Measurements from ENCODE around the gene GALT. TPM values are rescaled to one million over a fixed set of nuclear protein-coding genes. Genes with fewer than 3 reads are reported as not detected.

Gene GALT
- polyA plus RNA-seq, 1 donor = 83.9 TPM

GRCh38 chr9:34662526-34663302, 16.2 kb downstream of the GALT start, which contains the start of gene CCL27:
CCL27 (minus strand) TSS chr9:34662657; CDS start chr9:34662633, 24 bp downstream.
- Histone ChIP-seq H3K4me1 (ENCODE audit: control insufficient read depth, insufficient read depth, low read length) (peaks cover 9% of the 10 kb centered on the region), H3K36me3 (ENCODE audit: control insufficient read depth, insufficient read depth, low read length) (peaks cover 28% of the 10 kb centered on the region), H3K27me3 (ENCODE audit: control insufficient read depth, insufficient read depth, low read length) (no peaks in the 10 kb centered on the region), H3K4me3 (ENCODE audit: low read length) (no peak within 1 kb of the TSS), H3K9me3 (ENCODE audit: control insufficient read depth, low read depth, low read length) (no peaks in the 10 kb centered on the region), H3K27ac (ENCODE audit: low read length) (no peak within 1 kb of the TSS)
- WGBS (ENCODE audit: insufficient coverage, low lambda C conversion rate) = no CpG with 5 or more reads among the region's 4 CpGs
- no peak for DNase-seq

DNA sequence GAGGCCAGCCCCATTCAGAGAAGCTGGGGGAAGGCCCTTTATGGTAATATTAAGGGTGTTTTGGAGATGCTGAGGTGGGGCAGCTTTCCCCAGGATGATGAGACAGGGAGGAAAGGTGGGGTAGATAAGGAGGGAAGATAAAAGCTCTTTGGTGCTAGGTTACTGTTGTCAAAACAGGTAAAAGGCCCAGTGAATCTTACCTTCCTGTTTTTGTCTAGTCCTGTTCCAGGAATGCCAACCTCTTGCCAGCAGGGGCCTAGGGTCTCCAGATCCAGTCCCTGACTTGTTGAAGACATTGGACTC, 16.8 kb downstream of the GALT start:
- Histone ChIP-seq H3K36me3 (ENCODE audit: control insufficient read depth, insufficient read depth, low read length) (peaks cover 31% of the 10 kb centered on the region), H3K4me3 (ENCODE audit: low read length) (no peak overlapping the region), H3K27ac (ENCODE audit: low read length) (no peak overlapping the region), H3K4me1 (ENCODE audit: control insufficient read depth, insufficient read depth, low read length) (peaks cover 9% of the 10 kb centered on the region), H3K9me3 (ENCODE audit: control insufficient read depth, low read depth, low read length) (no peaks in the 10 kb centered on the region), H3K27me3 (ENCODE audit: control insufficient read depth, insufficient read depth, low read length) (no peaks in the 10 kb centered on the region)
- DNase-seq = no peak

DNA sequence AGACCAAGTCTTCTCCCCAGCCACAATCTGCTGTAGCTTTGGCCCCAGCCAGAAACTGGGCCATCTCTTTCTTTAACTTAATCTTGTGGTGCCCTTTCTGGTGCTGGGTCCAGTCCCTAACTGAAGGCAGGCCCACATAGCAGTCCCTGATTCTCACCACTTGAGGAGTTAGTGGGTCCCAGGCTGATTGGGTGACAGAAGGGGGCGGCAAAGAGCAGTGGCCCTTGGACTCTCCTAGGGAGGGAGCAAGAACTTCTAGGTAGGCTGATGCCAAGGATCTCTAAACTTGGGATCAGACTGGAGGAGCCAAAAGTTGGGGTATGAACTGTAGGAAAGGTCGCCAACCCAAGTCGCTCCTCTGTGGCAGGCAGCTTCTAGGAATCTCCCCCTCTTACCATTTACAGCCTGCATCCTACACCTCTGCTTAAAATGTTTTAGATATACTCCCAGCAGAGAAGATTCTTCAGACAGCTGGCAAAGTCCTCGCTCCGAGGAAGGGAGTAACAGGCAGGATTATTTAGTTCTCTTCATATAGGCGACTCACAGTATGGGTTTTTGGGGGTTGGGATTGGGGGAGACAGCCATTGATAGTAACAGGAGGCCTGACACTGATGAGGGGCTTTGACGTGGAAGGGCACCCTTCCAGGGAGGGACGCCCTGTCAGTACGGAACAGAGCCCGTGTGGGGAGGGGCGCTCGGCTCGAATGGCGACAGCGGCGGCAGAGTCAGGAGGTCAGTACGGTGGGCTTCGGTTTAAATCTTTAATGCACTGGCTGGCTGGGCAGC, 18.0 kb downstream of the GALT start:
- no peaks in the 10 kb centered on the region for H3K27me3 ChIP-seq (ENCODE audit: control insufficient read depth, insufficient read depth, low read length)
- peaks cover 31% of the 10 kb centered on the region for H3K36me3 ChIP-seq (ENCODE audit: control insufficient read depth, insufficient read depth, low read length)
- DNase-seq = peak; percentile 75 to 86
- H3K4me3 ChIP-seq (ENCODE audit: low read length) = peak overlapping the region; percentile 92
- peak overlapping the region; percentile 83 for H3K27ac ChIP-seq (ENCODE audit: low read length)
- WGBS (ENCODE audit: insufficient coverage, low lambda C conversion rate) = no CpG with 5 or more reads among the region's 18 CpGs
- no peaks in the 10 kb centered on the region for H3K9me3 ChIP-seq (ENCODE audit: control insufficient read depth, low read depth, low read length)
- peaks cover 9% of the 10 kb centered on the region for H3K4me1 ChIP-seq (ENCODE audit: control insufficient read depth, insufficient read depth, low read length)

DNA sequence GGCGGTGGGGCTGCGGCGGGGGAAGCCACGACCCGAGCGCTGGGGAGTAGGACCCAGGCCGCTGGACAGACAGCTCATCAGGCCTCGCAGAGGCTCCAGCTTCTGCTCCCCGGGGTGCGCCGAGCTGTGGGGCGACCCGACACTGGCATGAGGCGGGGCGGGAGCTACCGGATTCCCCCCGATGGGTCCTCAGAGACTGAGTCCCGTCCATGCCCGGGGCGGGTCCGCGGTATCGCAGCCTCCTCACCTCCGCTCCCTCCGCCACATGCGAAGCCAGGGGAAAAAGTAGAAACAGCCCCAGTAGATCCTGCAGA, 18.5 kb downstream of the GALT start:
- WGBS (ENCODE audit: insufficient coverage, low lambda C conversion rate) = no CpG with 5 or more reads among the region's 26 CpGs
- peak overlapping the region; percentile 83 for H3K27ac ChIP-seq (ENCODE audit: low read length)
- H3K4me1 ChIP-seq (ENCODE audit: control insufficient read depth, insufficient read depth, low read length) = peaks cover 9% of the 10 kb centered on the region
- H3K9me3 ChIP-seq (ENCODE audit: control insufficient read depth, low read depth, low read length) = no peaks in the 10 kb centered on the region
- H3K27me3 ChIP-seq (ENCODE audit: control insufficient read depth, insufficient read depth, low read length) = no peaks in the 10 kb centered on the region
- no peak for DNase-seq
- H3K36me3 ChIP-seq (ENCODE audit: control insufficient read depth, insufficient read depth, low read length) = peaks cover 28% of the 10 kb centered on the region
- H3K4me3 ChIP-seq (ENCODE audit: low read length) = peak overlapping the region; percentile 92

GRCh38 chr9:34665381-34666250, 19.1 kb downstream of the GALT start:
- peak; percentile 95 for DNase-seq
- Histone ChIP-seq H3K27ac (ENCODE audit: low read length) (peak overlapping the region; percentile 100), H3K4me3 (ENCODE audit: low read length) (peak overlapping the region; percentile 92), H3K9me3 (ENCODE audit: control insufficient read depth, low read depth, low read length) (no peaks in the 10 kb centered on the region), H3K4me1 (ENCODE audit: control insufficient read depth, insufficient read depth, low read length) (peaks cover 9% of the 10 kb centered on the region), H3K27me3 (ENCODE audit: control insufficient read depth, insufficient read depth, low read length) (no peaks in the 10 kb centered on the region), H3K36me3 (ENCODE audit: control insufficient read depth, insufficient read depth, low read length) (peaks cover 22% of the 10 kb centered on the region)
- WGBS (ENCODE audit: insufficient coverage, low lambda C conversion rate) = no CpG with 5 or more reads among the region's 55 CpGs

DNA sequence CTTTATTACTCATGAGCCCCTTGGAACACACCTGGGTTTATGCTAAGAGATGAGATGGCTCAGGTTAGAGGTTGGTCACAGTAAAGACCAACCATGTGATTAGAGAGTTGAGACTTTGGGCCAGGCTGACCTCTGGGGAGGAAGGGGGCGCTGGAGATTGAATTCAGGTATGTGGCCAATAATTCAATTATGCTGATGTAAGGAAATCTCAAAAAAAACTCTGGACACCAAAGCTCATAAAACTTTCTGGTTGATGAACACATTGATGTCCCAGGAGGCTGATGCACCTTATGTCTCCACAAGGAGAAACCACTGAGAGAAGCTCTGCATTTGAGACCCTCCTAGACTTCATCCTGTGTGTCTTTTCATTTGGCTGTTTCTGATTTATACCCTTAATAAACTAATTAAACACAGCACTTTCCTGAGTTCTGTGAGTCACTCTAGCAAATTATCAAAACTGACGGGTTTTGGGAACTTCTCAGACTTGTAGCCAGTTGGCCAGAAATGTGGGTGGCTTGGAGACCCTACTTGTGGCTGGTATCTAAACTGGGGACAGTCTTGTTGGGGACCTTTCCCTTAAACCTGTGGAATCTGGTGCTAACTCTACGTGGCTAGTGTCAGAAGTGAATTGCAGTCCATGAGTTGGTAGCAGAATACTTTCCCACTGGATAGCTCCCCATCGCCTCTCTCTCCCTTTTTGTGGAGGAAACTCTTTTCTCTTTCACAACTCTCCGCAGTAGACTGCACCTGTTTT, 23.5 kb downstream of the GALT start:
- Histone ChIP-seq H3K4me1 (ENCODE audit: control insufficient read depth, insufficient read depth, low read length) (peaks cover 3% of the 10 kb centered on the region), H3K27ac (ENCODE audit: low read length) (no peak overlapping the region), H3K27me3 (ENCODE audit: control insufficient read depth, insufficient read depth, low read length) (no peaks in the 10 kb centered on the region), H3K4me3 (ENCODE audit: low read length) (no peak overlapping the region), H3K36me3 (ENCODE audit: control insufficient read depth, insufficient read depth, low read length) (peaks cover 4% of the 10 kb centered on the region), H3K9me3 (ENCODE audit: control insufficient read depth, low read depth, low read length) (no peaks in the 10 kb centered on the region)
- no peak for DNase-seq
- no CpG with 5 or more reads among the region's 5 CpGs for WGBS (ENCODE audit: insufficient coverage, low lambda C conversion rate)

- DNase-seq = no peak
- no peak overlapping the region for H3K27ac ChIP-seq (ENCODE audit: low read length)
- no peak overlapping the region for H3K4me3 ChIP-seq (ENCODE audit: low read length)
- no peaks in the 10 kb centered on the region for H3K27me3 ChIP-seq (ENCODE audit: control insufficient read depth, insufficient read depth, low read length)
- H3K36me3 ChIP-seq (ENCODE audit: control insufficient read depth, insufficient read depth, low read length) = peaks cover 4% of the 10 kb centered on the region
- H3K4me1 ChIP-seq (ENCODE audit: control insufficient read depth, insufficient read depth, low read length) = peaks cover 2% of the 10 kb centered on the region
- no CpG with 5 or more reads among the region's 1 CpG for WGBS (ENCODE audit: insufficient coverage, low lambda C conversion rate)
- no peaks in the 10 kb centered on the region for H3K9me3 ChIP-seq (ENCODE audit: control insufficient read depth, low read depth, low read length)
These were observed 24.8 kb downstream of the GALT start for GRCh38 chr9:34671307-34671706.

DNA sequence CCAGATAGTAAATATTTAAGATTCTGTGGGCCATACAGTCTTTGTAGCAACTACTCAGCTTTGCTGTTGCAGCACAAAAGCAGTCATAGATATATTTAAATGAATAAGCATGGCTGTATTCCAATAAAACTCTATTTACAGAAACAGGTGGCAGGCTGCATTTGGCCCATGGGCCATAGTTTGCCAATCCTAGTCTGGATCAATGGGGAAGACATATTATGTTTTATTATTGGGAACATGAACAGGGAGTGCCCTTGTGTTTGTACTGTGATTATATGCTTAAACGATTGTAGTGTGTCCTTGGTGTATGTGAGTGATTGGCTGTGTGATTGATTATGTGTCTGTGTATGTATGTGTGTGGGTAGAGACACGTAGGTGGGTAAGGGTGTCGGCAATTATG, 28.0 kb downstream of the GALT start:
- H3K27me3 ChIP-seq (ENCODE audit: control insufficient read depth, insufficient read depth, low read length) = no peaks in the 10 kb centered on the region
- no peaks in the 10 kb centered on the region for H3K9me3 ChIP-seq (ENCODE audit: control insufficient read depth, low read depth, low read length)
- WGBS (ENCODE audit: insufficient coverage, low lambda C conversion rate) = no CpG with 5 or more reads among the region's 3 CpGs
- H3K36me3 ChIP-seq (ENCODE audit: control insufficient read depth, insufficient read depth, low read length) = no peaks in the 10 kb centered on the region
- no peak overlapping the region for H3K4me3 ChIP-seq (ENCODE audit: low read length)
- no peak for DNase-seq
- no peak overlapping the region for H3K27ac ChIP-seq (ENCODE audit: low read length)
- no peaks in the 10 kb centered on the region for H3K4me1 ChIP-seq (ENCODE audit: control insufficient read depth, insufficient read depth, low read length)

DNA sequence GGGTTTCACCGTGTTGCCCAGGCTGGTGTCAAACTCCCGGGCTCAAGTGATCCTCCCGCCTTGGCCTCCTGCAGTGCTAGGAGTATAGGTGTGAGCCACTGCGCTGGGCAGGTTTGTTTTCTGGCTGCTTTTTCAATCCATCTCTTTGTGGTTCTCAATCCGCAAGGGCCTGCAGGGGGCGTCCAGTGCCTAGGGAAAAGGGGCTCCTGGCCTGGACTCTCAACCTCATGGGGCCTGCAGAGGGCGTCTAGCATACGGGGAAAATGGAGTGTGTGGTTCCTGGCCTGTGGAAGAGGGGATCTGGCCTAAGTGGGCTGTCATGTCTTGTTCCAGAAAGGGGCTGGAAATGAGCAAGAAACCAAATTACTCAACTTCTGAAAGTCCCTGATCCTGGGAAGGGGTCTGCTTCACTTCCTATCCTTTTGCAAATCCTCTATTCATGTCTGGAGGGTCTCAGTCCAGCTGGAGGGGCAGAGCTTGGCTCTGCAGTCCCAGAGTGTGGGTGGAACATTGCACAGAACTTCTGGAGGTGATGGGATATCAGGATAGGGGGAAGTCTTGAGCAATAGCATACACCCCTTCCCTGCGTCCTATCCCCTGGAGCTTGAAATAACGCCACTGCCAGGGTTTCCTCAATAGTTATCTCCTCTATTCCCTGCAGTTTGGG, 28.7 kb downstream of the GALT start:
- peak; percentile 52 to 67 for DNase-seq
- Histone ChIP-seq H3K27me3 (ENCODE audit: control insufficient read depth, insufficient read depth, low read length) (no peaks in the 10 kb centered on the region), H3K4me1 (ENCODE audit: control insufficient read depth, insufficient read depth, low read length) (no peaks in the 10 kb centered on the region), H3K36me3 (ENCODE audit: control insufficient read depth, insufficient read depth, low read length) (no peaks in the 10 kb centered on the region), H3K9me3 (ENCODE audit: control insufficient read depth, low read depth, low read length) (no peaks in the 10 kb centered on the region), H3K4me3 (ENCODE audit: low read length) (no peak overlapping the region), H3K27ac (ENCODE audit: low read length) (no peak overlapping the region)
- no CpG with 5 or more reads among the region's 10 CpGs for WGBS (ENCODE audit: insufficient coverage, low lambda C conversion rate)

Data from large intestine (tissue), 3 donors.